ENCODE results near the gene DUT.

DNA sequence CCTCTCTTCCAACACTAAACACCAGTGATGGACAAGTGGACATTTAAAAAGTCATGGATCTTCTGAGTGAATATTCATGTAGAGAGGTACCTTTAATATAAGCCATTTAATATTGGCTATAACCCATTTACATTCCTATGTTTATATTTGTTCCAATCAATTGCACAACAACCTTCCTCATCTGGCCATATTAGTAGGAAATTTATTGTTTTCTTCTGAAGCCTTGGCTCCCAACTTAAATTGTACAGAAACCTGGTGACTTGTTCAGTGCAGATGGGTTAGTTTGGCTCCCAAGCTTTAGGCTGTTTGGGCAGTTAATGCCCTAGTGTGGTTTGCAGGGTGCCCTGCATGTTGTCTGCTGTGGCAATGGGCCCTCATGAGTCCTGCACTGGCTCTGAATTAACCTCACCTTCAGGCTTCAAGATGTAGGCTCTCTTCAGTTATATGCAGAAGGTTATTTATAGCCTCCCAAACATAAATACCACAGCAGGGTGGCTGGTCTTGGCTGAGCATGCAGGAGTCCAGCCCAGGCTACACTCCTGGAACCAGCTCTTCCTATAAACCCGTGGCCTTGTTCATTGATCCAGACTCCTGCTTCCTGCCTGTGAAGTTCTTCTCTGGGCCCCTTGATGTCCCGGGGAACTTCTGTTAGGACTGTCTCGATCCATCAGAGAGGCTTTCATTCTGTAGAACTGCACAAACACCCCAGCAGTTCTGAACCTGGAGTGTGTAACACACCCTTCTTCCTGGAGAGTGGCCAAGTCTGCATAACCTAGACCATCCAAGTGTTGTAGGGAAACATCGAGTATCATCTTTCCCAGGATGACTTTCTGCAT lies 57.0 kb downstream of the DUT start:
- TF ChIP-seq, protein P1, sequence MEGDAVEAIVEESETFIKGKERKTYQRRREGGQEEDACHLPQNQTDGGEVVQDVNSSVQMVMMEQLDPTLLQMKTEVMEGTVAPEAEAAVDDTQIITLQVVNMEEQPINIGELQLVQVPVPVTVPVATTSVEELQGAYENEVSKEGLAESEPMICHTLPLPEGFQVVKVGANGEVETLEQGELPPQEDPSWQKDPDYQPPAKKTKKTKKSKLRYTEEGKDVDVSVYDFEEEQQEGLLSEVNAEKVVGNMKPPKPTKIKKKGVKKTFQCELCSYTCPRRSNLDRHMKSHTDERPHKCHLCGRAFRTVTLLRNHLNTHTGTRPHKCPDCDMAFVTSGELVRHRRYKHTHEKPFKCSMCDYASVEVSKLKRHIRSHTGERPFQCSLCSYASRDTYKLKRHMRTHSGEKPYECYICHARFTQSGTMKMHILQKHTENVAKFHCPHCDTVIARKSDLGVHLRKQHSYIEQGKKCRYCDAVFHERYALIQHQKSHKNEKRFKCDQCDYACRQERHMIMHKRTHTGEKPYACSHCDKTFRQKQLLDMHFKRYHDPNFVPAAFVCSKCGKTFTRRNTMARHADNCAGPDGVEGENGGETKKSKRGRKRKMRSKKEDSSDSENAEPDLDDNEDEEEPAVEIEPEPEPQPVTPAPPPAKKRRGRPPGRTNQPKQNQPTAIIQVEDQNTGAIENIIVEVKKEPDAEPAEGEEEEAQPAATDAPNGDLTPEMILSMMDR (IDR thresholded peaks at IDR 0.05), result no peak
- TF ChIP-seq POLR2A (IDR thresholded peaks at IDR 0.05) (no peak), POLR2AphosphoS5 (IDR thresholded peaks at IDR 0.05) (no peak)

Measured in breast epithelium (tissue), 3 donors.